Measurements from ENCODE around the gene COLEC12. TPM values are rescaled to one million over a fixed set of nuclear protein-coding genes. Genes with fewer than 3 reads are reported as not detected.

COLEC12 gene
- total RNA-seq, 1 experiment from 2014 or later: not detected

DNA sequence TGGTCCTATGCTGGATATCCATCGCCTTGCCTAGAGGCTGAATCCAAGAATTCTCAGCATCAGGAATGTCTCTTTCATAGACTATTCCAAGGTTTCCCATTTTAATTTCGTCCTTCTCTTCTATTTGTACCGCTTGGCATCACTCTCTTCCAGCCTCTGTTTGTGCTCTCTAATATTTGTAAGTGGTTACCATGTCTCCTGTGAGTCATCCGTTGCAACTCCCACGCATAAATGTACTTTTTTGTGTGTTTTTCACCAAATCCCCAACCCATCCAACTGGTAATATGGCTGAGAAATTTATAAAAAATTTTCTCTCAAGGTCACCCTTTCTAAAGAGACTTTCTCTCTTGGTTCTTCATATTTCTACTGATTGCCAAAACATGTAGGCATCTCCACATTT, 21.8 kb downstream of the COLEC12 start:
- RAD21 ChIA-PET (ENCODE audit: low non-redundant PET in 1 of 2, low total read pairs in 2 of 2, uncharacterized antibody in 2 of 2, unreplicated experiment in 2 of 2): no interaction called here
- no peaks in the 10 kb centered on the region for H3K79me2 ChIP-seq (ENCODE audit: insufficient read depth, low read length)
- no peak for ATAC-seq
- CTCF ChIA-PET: interaction anchor here (1.0 to 1.4 kb wide), 3 partner anchors 13 to 192 kb away, joined by 3 to 5 read pairs (median 4); no protein-coding TSS in a partner anchor
- no TSS peak for BruUV-seq (replicated peaks)
- TF ChIP-seq EGR1 (IDR thresholded peaks at IDR 0.05; ENCODE audit: low read depth) (no peak), FOSL1 (IDR thresholded peaks at IDR 0.05; ENCODE audit: low read depth) (no peak), EZH2phosphoT487 (IDR thresholded peaks at IDR 0.05; ENCODE audit: borderline replicate concordance) (no peak), SRF (IDR thresholded peaks at IDR 0.05; ENCODE audit: low read depth) (no peak), ELF1 (IDR thresholded peaks at IDR 0.05; ENCODE audit: borderline replicate concordance, low read depth) (no peak), CEBPB (IDR thresholded peaks at IDR 0.05; ENCODE audit: low read depth) (no peak), RAD21 (IDR thresholded peaks at IDR 0.05; ENCODE audit: low read depth) (no peak)
- TF ChIP-seq, protein P1, sequence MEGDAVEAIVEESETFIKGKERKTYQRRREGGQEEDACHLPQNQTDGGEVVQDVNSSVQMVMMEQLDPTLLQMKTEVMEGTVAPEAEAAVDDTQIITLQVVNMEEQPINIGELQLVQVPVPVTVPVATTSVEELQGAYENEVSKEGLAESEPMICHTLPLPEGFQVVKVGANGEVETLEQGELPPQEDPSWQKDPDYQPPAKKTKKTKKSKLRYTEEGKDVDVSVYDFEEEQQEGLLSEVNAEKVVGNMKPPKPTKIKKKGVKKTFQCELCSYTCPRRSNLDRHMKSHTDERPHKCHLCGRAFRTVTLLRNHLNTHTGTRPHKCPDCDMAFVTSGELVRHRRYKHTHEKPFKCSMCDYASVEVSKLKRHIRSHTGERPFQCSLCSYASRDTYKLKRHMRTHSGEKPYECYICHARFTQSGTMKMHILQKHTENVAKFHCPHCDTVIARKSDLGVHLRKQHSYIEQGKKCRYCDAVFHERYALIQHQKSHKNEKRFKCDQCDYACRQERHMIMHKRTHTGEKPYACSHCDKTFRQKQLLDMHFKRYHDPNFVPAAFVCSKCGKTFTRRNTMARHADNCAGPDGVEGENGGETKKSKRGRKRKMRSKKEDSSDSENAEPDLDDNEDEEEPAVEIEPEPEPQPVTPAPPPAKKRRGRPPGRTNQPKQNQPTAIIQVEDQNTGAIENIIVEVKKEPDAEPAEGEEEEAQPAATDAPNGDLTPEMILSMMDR (IDR thresholded peaks at IDR 0.05 in 2 of 3, conservative IDR thresholded peaks at IDR 0.05 in 1 of 3; ENCODE audit: borderline replicate concordance in 1 of 3, insufficient read depth in 1 of 3, low read depth in 2 of 3, low read length in 2 of 3): no peak
- TF ChIP-seq, protein P2, sequence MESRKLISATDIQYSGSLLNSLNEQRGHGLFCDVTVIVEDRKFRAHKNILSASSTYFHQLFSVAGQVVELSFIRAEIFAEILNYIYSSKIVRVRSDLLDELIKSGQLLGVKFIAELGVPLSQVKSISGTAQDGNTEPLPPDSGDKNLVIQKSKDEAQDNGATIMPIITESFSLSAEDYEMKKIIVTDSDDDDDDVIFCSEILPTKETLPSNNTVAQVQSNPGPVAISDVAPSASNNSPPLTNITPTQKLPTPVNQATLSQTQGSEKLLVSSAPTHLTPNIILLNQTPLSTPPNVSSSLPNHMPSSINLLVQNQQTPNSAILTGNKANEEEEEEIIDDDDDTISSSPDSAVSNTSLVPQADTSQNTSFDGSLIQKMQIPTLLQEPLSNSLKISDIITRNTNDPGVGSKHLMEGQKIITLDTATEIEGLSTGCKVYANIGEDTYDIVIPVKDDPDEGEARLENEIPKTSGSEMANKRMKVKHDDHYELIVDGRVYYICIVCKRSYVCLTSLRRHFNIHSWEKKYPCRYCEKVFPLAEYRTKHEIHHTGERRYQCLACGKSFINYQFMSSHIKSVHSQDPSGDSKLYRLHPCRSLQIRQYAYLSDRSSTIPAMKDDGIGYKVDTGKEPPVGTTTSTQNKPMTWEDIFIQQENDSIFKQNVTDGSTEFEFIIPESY (IDR thresholded peaks at IDR 0.05; ENCODE audit: extremely low read depth, insufficient replicate concordance, low read length): no peak
- TF ChIP-seq, protein P3, sequence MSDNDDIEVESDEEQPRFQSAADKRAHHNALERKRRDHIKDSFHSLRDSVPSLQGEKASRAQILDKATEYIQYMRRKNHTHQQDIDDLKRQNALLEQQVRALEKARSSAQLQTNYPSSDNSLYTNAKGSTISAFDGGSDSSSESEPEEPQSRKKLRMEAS (IDR thresholded peaks at IDR 0.05): no peak
- H4K20me1 ChIP-seq (ENCODE audit: insufficient read depth): no peaks in the 10 kb centered on the region
- no peaks in the 10 kb centered on the region for H3K27me3 ChIP-seq (ENCODE audit: insufficient read depth, low read length)
- POLR2A ChIA-PET: no interaction called here
- H3K4me2 ChIP-seq (ENCODE audit: low read length): no peak overlapping the region
- H3K9ac ChIP-seq (ENCODE audit: low read length): no peak overlapping the region
- H3K4me3 ChIP-seq (replicated peaks in 1 of 2; ENCODE audit: low read depth in 1 of 2, low read length in 2 of 2): no peak overlapping the region
- intact Hi-C loops (cut with micrococcal nuclease): no loop called here
- H3K9me3 ChIP-seq (ENCODE audit: control insufficient read depth in 1 of 2, insufficient read depth in 1 of 2, low read depth in 1 of 2, low read length in 2 of 2): no peaks in the 10 kb centered on the region
- peaks cover 0 to 7% of the 10 kb centered on the region in 2 experiments; a peak in 1 of 4 replicates for H3K4me1 ChIP-seq (ENCODE audit: control insufficient read depth in 1 of 2, insufficient read depth in 2 of 2, low read length in 2 of 2)
- no peaks in the 10 kb centered on the region for H3K9me2 ChIP-seq (ENCODE audit: insufficient read depth)
- H3K36me3 ChIP-seq (ENCODE audit: control insufficient read depth in 1 of 2, insufficient read depth in 2 of 2, low read length in 2 of 2): no peaks in the 10 kb centered on the region
- DNase-seq (ENCODE audit: low read depth, low spot score): no peak
- H2AFZ ChIP-seq (ENCODE audit: low read depth, low read length, poor library complexity, severe bottlenecking): no peak overlapping the region
- no peak overlapping the region for H3K27ac ChIP-seq (ENCODE audit: low read depth, low read length)

Measured in HCT116 (cell line).